ENCODE results near the gene GK.

- no peak for TF ChIP-seq MYC (IDR thresholded peaks at IDR 0.05; ENCODE audit: low read depth, low read length)
- TF ChIP-seq, protein P1, sequence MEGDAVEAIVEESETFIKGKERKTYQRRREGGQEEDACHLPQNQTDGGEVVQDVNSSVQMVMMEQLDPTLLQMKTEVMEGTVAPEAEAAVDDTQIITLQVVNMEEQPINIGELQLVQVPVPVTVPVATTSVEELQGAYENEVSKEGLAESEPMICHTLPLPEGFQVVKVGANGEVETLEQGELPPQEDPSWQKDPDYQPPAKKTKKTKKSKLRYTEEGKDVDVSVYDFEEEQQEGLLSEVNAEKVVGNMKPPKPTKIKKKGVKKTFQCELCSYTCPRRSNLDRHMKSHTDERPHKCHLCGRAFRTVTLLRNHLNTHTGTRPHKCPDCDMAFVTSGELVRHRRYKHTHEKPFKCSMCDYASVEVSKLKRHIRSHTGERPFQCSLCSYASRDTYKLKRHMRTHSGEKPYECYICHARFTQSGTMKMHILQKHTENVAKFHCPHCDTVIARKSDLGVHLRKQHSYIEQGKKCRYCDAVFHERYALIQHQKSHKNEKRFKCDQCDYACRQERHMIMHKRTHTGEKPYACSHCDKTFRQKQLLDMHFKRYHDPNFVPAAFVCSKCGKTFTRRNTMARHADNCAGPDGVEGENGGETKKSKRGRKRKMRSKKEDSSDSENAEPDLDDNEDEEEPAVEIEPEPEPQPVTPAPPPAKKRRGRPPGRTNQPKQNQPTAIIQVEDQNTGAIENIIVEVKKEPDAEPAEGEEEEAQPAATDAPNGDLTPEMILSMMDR (IDR thresholded peaks at IDR 0.05; ENCODE audit: extremely low read depth in 1 of 2, insufficient read depth in 1 of 2, low read depth in 1 of 2, low read length in 2 of 2) = no peak
- TF ChIP-seq POLR2AphosphoS5 (IDR thresholded peaks at IDR 0.05; ENCODE audit: insufficient read depth, low read depth, low read length) = no peak
- no peak for TF ChIP-seq EZH2 (IDR thresholded peaks at IDR 0.05; ENCODE audit: borderline replicate concordance, low read depth, low read length, severe bottlenecking)
- no peak for TF ChIP-seq POLR2A (IDR thresholded peaks at IDR 0.05; ENCODE audit: low read depth, low read length)
Measured at GRCh38 chrX:30673127-30673796, 20.0 kb downstream of the GK start.
